PC-3 (cell line): ENCODE results near the gene PSMF1.

Source experiments
- CTCF ChIP-seq: fragments of 300-600 bp; sonication (generic); conservative IDR thresholded peaks from 2 replicates; pipeline ENCODE4 v1.5.1; 2017; ENCODE audit warnings: antibody characterized with exemption, low read depth, mild to moderate bottlenecking, low read length
- EZH2 ChIP-seq: fragments of 300-600 bp; sonication (generic); IDR thresholded peaks from one replicate; pipeline ENCODE4 v1.6.1; 2017; ENCODE audit warnings: antibody characterized with exemption, mild to moderate bottlenecking, low read length; ENCODE audit not compliant: unreplicated experiment

GRCh38 chr20:1204113-1204512, 85.7 kb downstream of the PSMF1 start:
- TF ChIP-seq CTCF = no peak
- TF ChIP-seq EZH2 = no peak
